GM12891 (cell line): ENCODE results near the gene LMX1A.

ENCODE experiments used
- POLR2A ChIP-seq: IDR thresholded peaks from 2 replicates; pipeline ENCODE4 v1.6.1; 2011; ENCODE audit warnings: low read depth, low read length, control low read depth
- POLR2AphosphoS5 ChIP-seq: IDR thresholded peaks from 2 replicates; pipeline ENCODE4 v1.6.1; 2011; ENCODE audit warnings: low read depth, low read length, control low read depth

DNA sequence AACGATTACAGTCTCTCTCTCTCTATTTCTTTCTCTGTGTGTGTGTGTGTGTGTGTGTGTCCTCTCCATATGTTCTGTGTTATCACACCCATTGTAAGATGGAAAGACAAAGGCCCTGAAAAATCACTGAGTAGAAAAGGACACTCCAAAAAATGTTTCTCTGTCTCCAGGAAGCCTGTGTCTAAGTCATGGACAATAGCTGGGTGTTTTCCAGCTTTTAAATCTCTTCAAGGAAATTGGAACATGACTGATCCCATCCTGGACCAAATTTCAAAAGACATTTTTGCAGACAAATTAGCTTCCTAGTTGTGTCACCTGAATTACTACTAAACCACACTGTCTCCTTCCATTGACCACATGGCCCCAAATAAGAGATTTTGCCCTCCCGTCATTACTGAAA lies 31.0 kb upstream of the LMX1A start:
- TF ChIP-seq POLR2A = no peak
- no peak for TF ChIP-seq POLR2AphosphoS5
